ENCODE data around the gene ZNF205. TPM values are rescaled to one million over a fixed set of nuclear protein-coding genes. Genes with fewer than 3 reads are reported as not detected.

ZNF205 gene
- total and polyA plus RNA-seq, 2 of the 13 experiments (the other 11 are each of a cell fraction or from before 2014, with no cell fraction given) = 5.8 to 10.2 TPM

GRCh38 chr16:3112058-3112880, at the start of gene ZNF205 (continued):
- TF ChIP-seq ZBTB40 (IDR thresholded peaks at IDR 0.05) (peak; percentile 88), ZBTB40 (CRISPR knock-in tag; IDR thresholded peaks at IDR 0.05) (no peak), E2F1 (CRISPR knock-in tag; IDR thresholded peaks at IDR 0.05) (no peak), AHR (CRISPR knock-in tag; IDR thresholded peaks at IDR 0.05) (0 out of 2 replicates have a peak, but pooled peaks have one; percentile 17), ZNF704 (CRISPR knock-in tag; IDR thresholded peaks at IDR 0.05; ENCODE audit: borderline replicate concordance) (0 out of 2 replicates have a peak, but pooled peaks have one; percentile 49), ZNF713 (CRISPR knock-in tag; IDR thresholded peaks at IDR 0.05) (no peak), MIER3 (CRISPR knock-in tag; IDR thresholded peaks at IDR 0.05; ENCODE audit: borderline replicate concordance) (peak; percentile 83; the same call in 1 of the 2 replicates), ZNF816 (CRISPR knock-in tag; IDR thresholded peaks at IDR 0.05; ENCODE audit: borderline replicate concordance) (0 out of 2 replicates have a peak, but pooled peaks have one; percentile 43), TAF15 (IDR thresholded peaks at IDR 0.05; ENCODE audit: low read depth, low read length, poor library complexity, severe bottlenecking) (no peak), ADNP (CRISPR knock-in tag; IDR thresholded peaks at IDR 0.05) (no peak), SPEN (CRISPR knock-in tag; IDR thresholded peaks at IDR 0.05; ENCODE audit: low read depth) (peak; percentile 89), FOXP4 (CRISPR knock-in tag; IDR thresholded peaks at IDR 0.05) (peak; percentile 32; the same call in 1 of the 2 replicates), YY1 (IDR thresholded peaks at IDR 0.05; ENCODE audit: insufficient read depth, insufficient replicate concordance, low read depth, low read length) (peak; percentile 71)
- TF ChIP-seq, protein P1, sequence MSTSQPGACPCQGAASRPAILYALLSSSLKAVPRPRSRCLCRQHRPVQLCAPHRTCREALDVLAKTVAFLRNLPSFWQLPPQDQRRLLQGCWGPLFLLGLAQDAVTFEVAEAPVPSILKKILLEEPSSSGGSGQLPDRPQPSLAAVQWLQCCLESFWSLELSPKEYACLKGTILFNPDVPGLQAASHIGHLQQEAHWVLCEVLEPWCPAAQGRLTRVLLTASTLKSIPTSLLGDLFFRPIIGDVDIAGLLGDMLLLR (CRISPR knock-in tag; IDR thresholded peaks at IDR 0.05) = no peak

All from HepG2 (cell line).